DOHH2 (cell line): ENCODE measurements around the gene CNOT4.

ENCODE experiments used
- EZH2phosphoT487 ChIP-seq: fragments of 200-600 bp; sonication (generic); IDR thresholded peaks from 2 replicates; pipeline ENCODE4 v1.6.1; 2017; ENCODE audit warnings: borderline replicate concordance, mild to moderate bottlenecking, antibody characterized with exemption, low read length, moderate library complexity, mixed read lengths
- TF ChIP-seq, protein P1 (sequence below): fragments of 200-600 bp; sonication (generic); IDR thresholded peaks from one replicate; pipeline ENCODE4 v1.5.1; 2014; ENCODE audit warnings: antibody characterized with exemption, mild to moderate bottlenecking, low read depth, low read length; ENCODE audit not compliant: poor library complexity, severe bottlenecking

DNA sequence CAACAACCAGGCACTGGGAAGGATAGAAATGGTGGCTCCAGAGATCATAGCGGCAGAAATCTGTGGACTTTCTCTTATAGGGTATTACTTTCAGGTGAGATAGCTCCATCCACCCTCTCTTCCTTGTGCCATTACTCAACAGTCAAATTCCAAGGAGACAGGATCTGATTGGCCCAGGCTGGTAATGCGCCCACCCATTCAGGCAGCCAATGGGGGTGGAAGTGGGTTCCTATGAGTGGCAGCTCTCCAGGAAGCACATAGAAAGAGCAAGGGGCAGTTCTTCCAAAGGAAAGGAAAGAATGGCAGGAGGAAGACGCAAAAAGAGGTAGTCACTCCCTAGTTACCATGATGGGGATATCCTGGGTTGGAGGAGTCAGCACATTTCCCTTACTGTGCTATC is 181.8 kb downstream of the CNOT4 start:
- TF ChIP-seq, protein P1, sequence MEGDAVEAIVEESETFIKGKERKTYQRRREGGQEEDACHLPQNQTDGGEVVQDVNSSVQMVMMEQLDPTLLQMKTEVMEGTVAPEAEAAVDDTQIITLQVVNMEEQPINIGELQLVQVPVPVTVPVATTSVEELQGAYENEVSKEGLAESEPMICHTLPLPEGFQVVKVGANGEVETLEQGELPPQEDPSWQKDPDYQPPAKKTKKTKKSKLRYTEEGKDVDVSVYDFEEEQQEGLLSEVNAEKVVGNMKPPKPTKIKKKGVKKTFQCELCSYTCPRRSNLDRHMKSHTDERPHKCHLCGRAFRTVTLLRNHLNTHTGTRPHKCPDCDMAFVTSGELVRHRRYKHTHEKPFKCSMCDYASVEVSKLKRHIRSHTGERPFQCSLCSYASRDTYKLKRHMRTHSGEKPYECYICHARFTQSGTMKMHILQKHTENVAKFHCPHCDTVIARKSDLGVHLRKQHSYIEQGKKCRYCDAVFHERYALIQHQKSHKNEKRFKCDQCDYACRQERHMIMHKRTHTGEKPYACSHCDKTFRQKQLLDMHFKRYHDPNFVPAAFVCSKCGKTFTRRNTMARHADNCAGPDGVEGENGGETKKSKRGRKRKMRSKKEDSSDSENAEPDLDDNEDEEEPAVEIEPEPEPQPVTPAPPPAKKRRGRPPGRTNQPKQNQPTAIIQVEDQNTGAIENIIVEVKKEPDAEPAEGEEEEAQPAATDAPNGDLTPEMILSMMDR = no peak
- TF ChIP-seq EZH2phosphoT487 = no peak
